Peyer's patch (tissue), 4 donors: ENCODE data around the gene ACOT7.

Source experiments
- POLR2A ChIP-seq, 2 donors: fragments of 450-650 bp; IDR thresholded peaks; one replicate each; pipeline ENCODE4 v1.5.1; 2017; ENCODE audit warnings: antibody characterized with exemption in 2 of 2, mild to moderate bottlenecking in 2 of 2, moderate library complexity in 2 of 2
- TF ChIP-seq, protein P1 (sequence below), 6 experiments: fragments of 450-650 bp in 4 of 6; fragments of 200-600 bp in 2 of 6; sonication (generic) in 1 of 6; IDR thresholded peaks; one replicate each; pipeline ENCODE4 v1.5.1; 2017 to 2019; ENCODE audit warnings: antibody characterized with exemption in 6 of 6, mild to moderate bottlenecking in 3 of 6, moderate library complexity in 1 of 6

DNA sequence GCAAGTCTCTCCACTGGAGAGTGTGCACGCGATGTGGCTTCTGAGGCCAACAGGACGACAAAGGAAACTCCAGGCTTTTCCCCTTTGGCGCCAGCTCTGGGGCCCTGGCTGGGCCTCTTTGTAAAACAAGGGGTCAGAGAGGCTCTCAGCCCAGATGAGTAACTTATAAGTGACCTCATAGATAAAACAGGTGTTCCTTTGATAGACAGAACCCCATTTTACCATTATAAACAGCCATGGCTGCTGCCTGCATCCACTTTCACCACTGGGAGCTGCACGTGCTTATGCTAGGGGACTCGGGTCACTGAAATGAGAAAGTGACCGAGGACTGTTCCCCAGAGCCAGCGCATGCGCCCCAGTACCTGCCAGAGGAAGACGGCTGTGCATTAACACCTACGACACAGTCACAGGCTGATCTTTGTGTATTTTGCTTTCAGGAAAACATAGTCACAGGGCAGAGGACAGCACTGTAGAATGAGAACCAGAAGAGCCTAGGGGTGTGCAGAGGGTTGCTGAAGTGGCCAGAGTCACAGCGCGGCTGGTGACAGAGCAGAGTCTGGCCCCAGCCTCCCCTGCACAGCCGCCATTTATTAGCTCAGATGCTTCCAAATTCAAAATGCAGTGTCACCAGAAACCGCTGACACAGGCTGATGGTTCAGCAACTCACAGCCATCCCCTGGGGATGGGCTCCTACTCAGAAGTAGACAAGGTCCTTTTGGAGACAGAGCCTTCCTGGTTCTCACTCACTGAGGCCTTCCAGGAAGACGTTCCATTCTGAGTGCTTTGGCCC is 175.0 kb downstream of the ACOT7 start:
- TF ChIP-seq, protein P1, sequence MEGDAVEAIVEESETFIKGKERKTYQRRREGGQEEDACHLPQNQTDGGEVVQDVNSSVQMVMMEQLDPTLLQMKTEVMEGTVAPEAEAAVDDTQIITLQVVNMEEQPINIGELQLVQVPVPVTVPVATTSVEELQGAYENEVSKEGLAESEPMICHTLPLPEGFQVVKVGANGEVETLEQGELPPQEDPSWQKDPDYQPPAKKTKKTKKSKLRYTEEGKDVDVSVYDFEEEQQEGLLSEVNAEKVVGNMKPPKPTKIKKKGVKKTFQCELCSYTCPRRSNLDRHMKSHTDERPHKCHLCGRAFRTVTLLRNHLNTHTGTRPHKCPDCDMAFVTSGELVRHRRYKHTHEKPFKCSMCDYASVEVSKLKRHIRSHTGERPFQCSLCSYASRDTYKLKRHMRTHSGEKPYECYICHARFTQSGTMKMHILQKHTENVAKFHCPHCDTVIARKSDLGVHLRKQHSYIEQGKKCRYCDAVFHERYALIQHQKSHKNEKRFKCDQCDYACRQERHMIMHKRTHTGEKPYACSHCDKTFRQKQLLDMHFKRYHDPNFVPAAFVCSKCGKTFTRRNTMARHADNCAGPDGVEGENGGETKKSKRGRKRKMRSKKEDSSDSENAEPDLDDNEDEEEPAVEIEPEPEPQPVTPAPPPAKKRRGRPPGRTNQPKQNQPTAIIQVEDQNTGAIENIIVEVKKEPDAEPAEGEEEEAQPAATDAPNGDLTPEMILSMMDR (IDR thresholded peaks at IDR 0.05) = no peak
- no peak for TF ChIP-seq POLR2A (IDR thresholded peaks at IDR 0.05)
